Endometrium (tissue), 2 donors: ENCODE results near the gene PITPNM2.

Source experiments
- FAIRE-seq: peaks from 2 replicates; lab custom pipeline; 2012; peaks lifted over from hg19 to GRCh38; lab: Jason Lieb, UNC
- donor health status: control.
- donor health status: control.

PITPNM2 gene

GRCh38 chr12:123150744-123151456 lies at the start of gene PITPNM2:
PITPNM2 (minus strand) TSS chr12:123151090; CDS start chr12:123034590, 116,500 bp downstream.
- no peak for FAIRE-seq

GRCh38 chr12:123200414-123200813 lies 49.5 kb upstream of the PITPNM2 start:
- FAIRE-seq = no peak

GRCh38 chr12:123199936-123200335 lies 49.0 kb upstream of the PITPNM2 start:
- FAIRE-seq = no peak

GRCh38 chr12:123187637-123188036 lies 36.7 kb upstream of the PITPNM2 start:
- no peak for FAIRE-seq

- no peak for FAIRE-seq
These were observed 29.3 kb upstream of the PITPNM2 start for GRCh38 chr12:123180171-123180570.

GRCh38 chr12:123171967-123172366 lies 21.1 kb upstream of the PITPNM2 start:
- FAIRE-seq = no peak

- FAIRE-seq = no peak
These were observed 16.4 kb upstream of the PITPNM2 start for GRCh38 chr12:123167329-123167728.

GRCh38 chr12:123165537-123165936 lies 14.6 kb upstream of the PITPNM2 start:
- no peak for FAIRE-seq

GRCh38 chr12:123164710-123165261 lies 13.9 kb upstream of the PITPNM2 start:
- FAIRE-seq = no peak

GRCh38 chr12:123164222-123164621 lies 13.3 kb upstream of the PITPNM2 start:
- FAIRE-seq = no peak

- FAIRE-seq = no peak
These were observed 12.3 kb upstream of the PITPNM2 start for GRCh38 chr12:123163227-123163626.

GRCh38 chr12:123160801-123161487 lies 10.1 kb upstream of the PITPNM2 start:
- no peak for FAIRE-seq

GRCh38 chr12:123153906-123154305 lies 3.0 kb upstream of the PITPNM2 start:
- no peak for FAIRE-seq

- no peak for FAIRE-seq
These were observed 1.9 kb upstream of the PITPNM2 start for GRCh38 chr12:123152833-123153232.

- no peak for FAIRE-seq
These were observed 866 bp upstream of the PITPNM2 start for GRCh38 chr12:123151457-123152454.

GRCh38 chr12:123150275-123150743 lies 581 bp downstream of the PITPNM2 start:
- FAIRE-seq = no peak

GRCh38 chr12:123149501-123150274 lies 1.2 kb downstream of the PITPNM2 start:
- no peak for FAIRE-seq

GRCh38 chr12:123149088-123149487 lies 1.8 kb downstream of the PITPNM2 start:
- FAIRE-seq = no peak

- no peak for FAIRE-seq
These were observed 2.2 kb downstream of the PITPNM2 start for GRCh38 chr12:123148655-123149054.

GRCh38 chr12:123148223-123148622 lies 2.7 kb downstream of the PITPNM2 start:
- FAIRE-seq = no peak

GRCh38 chr12:123145211-123145610 lies 5.7 kb downstream of the PITPNM2 start:
- no peak for FAIRE-seq
